ENCODE results near the gene NDUFA6.

- TF ChIP-seq POLR2A (IDR thresholded peaks at IDR 0.05; ENCODE audit: borderline replicate concordance, extremely low read depth, insufficient read depth, insufficient read length): no peak
- TF ChIP-seq, protein P1, sequence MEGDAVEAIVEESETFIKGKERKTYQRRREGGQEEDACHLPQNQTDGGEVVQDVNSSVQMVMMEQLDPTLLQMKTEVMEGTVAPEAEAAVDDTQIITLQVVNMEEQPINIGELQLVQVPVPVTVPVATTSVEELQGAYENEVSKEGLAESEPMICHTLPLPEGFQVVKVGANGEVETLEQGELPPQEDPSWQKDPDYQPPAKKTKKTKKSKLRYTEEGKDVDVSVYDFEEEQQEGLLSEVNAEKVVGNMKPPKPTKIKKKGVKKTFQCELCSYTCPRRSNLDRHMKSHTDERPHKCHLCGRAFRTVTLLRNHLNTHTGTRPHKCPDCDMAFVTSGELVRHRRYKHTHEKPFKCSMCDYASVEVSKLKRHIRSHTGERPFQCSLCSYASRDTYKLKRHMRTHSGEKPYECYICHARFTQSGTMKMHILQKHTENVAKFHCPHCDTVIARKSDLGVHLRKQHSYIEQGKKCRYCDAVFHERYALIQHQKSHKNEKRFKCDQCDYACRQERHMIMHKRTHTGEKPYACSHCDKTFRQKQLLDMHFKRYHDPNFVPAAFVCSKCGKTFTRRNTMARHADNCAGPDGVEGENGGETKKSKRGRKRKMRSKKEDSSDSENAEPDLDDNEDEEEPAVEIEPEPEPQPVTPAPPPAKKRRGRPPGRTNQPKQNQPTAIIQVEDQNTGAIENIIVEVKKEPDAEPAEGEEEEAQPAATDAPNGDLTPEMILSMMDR (IDR thresholded peaks at IDR 0.05 in 2 of 3, conservative IDR thresholded peaks at IDR 0.05 in 1 of 3; ENCODE audit: borderline replicate concordance in 1 of 3, insufficient read depth in 1 of 3, low read depth in 2 of 3, low read length in 2 of 3): no peak
- TF ChIP-seq SIN3A (IDR thresholded peaks at IDR 0.05; ENCODE audit: low read depth): no peak
- no peak for TF ChIP-seq EZH2phosphoT487 (IDR thresholded peaks at IDR 0.05; ENCODE audit: borderline replicate concordance)
- TF ChIP-seq, protein P2, sequence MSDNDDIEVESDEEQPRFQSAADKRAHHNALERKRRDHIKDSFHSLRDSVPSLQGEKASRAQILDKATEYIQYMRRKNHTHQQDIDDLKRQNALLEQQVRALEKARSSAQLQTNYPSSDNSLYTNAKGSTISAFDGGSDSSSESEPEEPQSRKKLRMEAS (IDR thresholded peaks at IDR 0.05): no peak
- no peak for TF ChIP-seq REST (IDR thresholded peaks at IDR 0.05; ENCODE audit: low read depth)
- no peak for TF ChIP-seq POLR2AphosphoS5 (IDR thresholded peaks at IDR 0.05; ENCODE audit: low read depth, low read length)
- no peak for TF ChIP-seq JUND (IDR thresholded peaks at IDR 0.05)
- TF ChIP-seq SRF (IDR thresholded peaks at IDR 0.05; ENCODE audit: low read depth): no peak
- no peak for TF ChIP-seq SP1 (IDR thresholded peaks at IDR 0.05; ENCODE audit: low read depth)
- TF ChIP-seq YY1 (IDR thresholded peaks at IDR 0.05; ENCODE audit: extremely low read depth, insufficient replicate concordance, low read depth, low read length): no peak
Observed at GRCh38 chr22:42077486-42078125, 13.0 kb downstream of the NDUFA6 start.
